NOMO-1 (cell line): Measurements from ENCODE around the gene SERTAD2.
A peak's percentile ranks its signal among the peaks of the same experiment; 100 is the strongest.

ENCODE experiments used
- DNase-seq, 2 experiments: peaks; one replicate each; lab custom pipeline; 2025; ENCODE audit not compliant: unreplicated experiment in 2 of 2; lab: John Stamatoyannopoulos, UW

SERTAD2 gene, protein sequence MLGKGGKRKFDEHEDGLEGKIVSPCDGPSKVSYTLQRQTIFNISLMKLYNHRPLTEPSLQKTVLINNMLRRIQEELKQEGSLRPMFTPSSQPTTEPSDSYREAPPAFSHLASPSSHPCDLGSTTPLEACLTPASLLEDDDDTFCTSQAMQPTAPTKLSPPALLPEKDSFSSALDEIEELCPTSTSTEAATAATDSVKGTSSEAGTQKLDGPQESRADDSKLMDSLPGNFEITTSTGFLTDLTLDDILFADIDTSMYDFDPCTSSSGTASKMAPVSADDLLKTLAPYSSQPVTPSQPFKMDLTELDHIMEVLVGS

DNA sequence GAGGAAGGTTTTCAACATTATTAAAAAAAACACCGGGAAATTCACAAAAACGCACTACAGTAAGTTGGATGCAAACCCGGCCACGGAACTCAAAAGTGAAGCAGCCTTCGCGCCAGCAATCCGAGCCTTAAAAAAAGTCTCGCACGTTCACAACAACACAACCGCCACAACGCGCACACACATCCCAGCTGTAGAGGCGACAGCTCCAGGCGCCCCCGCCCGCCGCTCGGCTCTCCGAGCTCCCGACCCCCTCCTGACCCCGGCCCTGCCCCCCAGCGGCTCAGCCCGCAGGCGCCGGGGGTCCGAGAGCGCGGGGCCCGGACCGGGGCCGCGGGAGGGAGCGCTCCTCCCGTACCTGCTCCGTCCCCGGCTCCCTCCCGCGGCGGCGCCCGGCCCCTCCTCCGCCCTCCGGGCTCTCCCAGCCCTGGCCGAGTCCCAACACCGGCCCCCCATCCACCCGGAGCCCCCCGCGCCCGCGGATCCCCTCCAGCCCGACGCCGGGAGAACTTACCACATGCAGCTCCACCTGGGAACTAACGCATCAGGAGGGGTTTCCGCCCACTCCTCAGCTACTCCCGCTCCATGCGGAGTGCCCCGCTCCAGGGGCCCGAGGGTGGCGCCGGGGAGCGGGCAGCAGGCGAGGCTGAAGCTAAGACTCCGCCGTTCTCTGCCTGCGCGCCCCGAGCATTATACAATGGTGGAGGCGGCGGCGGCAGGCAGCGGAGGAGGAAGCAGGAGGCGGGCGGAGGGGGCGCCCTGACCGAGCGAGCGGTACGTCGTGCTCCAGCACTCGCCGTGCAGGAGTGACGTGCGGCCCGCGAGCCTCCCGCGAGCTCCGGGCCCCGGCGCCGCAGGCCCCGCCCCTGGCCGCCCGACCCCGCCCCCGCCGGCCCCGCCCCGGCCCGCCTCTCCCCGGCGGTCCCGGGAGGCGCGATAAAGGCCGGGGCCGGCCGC is at the start of gene SERTAD2:
TSS of gene SERTAD2 (minus strand) at position 805 of the 954 bp plus-strand sequence. CDS start 17,042 bp downstream, outside the sequence.
- peak; percentile 84 to 87 for DNase-seq

DNA sequence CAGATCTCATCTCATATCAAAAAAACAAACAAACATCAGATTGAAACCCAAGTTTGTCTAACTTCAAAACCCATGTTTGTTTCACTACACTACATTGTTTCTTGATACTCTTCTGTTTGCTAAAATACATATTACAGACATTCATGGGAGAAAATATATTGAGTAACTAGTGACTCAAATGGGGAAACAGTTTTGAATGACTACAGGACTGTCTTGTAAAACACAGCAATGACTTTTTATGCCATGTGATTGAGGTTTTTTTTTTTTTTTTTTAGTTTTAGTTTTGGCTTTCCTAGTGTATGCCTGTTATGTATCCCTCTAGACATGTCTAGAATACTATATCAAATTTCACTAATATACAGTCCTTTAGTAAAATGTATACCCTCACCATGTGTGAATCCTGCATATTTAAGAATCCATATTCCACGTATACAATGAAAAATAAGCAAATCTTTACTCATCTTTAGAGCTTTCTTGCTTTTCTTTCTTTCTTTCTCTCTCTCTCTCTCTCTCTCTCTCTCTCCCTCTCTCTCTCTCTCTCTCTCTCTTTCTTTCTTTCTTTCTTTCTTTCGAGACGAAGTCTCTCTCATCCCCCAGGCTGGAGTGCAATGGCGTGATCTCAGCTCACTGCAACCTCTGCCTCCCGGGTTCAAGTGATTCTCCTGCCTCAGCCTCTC is 46.6 kb upstream of the SERTAD2 start:
- DNase-seq = peak in 1 of 2 experiments; percentile 79

DNA sequence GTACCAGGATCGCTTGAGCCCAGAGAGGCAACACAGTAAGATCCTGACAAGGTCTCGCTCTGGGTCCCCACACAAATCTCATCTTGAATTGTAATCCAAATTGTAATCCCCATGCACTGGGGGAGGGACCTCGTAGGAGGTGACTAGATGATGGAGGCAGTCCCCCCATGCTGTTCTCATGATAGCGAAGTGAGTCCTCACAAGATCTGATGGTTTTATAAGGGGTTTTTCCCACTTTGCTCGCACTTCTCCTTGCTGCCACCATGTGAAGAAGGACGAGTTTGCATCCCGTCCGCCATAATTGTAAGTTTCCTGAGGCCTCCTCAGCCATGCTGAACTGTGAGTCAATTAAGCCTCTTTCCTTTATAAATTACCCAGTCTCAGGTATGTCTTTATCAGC is 46.0 kb upstream of the SERTAD2 start:
- DNase-seq = no peak

DNA sequence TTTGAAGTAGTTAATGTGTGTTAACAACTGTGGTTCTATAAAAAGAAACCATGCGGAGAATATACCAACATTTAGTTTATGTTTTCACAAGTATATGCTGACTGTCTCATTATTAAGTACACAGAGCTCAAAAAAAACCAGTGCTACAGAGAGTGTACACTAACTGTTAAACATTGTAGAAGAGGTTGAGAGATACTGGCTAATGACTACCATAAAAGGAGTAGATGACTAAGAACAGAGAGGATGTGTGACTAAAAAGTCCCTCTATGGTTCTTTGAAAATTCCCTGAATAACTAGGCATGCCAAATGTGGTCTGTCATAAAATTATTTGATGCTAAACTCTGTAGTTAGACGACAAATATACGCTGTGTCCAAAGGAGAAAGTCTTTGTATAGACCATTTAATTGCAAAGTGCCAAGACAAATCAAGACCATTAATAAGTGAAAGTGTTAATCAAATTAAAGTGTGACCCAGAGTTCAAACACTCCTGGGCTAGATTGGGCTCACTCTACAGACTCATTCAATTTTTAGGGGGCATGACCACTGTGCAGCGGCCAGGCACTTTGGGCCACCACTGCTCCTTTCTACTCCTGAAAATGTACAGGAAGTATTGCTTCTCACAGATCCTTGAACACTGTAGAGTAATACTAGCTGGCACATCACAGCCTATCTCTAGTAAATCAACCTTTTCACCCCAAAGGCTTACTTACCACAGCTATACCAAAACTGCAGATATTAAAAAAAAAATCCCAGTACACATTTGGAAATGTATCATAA is 45.1 kb upstream of the SERTAD2 start:
- DNase-seq = no peak

DNA sequence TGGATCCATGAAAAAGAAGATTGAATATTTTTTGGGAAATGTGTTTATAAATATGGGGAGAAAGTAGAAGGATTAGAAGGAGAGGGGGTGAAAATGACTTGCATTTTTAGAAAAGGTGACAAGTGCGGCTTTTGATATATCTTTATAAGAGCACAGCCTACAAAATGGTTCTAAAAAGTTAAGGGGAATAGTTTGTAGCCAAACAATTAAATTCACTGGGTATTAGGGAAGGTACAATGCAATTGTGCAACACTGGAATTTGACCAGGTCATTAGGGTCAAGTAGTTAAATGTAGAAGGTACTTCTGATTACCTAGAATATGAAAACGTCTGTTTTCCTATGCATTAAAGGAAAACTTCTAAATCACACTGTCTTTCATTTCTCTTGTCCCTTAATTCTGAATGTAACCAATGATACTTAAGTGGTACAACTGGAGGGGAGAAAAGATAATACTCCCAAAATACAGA is 44.5 kb upstream of the SERTAD2 start:
- DNase-seq = no peak

DNA sequence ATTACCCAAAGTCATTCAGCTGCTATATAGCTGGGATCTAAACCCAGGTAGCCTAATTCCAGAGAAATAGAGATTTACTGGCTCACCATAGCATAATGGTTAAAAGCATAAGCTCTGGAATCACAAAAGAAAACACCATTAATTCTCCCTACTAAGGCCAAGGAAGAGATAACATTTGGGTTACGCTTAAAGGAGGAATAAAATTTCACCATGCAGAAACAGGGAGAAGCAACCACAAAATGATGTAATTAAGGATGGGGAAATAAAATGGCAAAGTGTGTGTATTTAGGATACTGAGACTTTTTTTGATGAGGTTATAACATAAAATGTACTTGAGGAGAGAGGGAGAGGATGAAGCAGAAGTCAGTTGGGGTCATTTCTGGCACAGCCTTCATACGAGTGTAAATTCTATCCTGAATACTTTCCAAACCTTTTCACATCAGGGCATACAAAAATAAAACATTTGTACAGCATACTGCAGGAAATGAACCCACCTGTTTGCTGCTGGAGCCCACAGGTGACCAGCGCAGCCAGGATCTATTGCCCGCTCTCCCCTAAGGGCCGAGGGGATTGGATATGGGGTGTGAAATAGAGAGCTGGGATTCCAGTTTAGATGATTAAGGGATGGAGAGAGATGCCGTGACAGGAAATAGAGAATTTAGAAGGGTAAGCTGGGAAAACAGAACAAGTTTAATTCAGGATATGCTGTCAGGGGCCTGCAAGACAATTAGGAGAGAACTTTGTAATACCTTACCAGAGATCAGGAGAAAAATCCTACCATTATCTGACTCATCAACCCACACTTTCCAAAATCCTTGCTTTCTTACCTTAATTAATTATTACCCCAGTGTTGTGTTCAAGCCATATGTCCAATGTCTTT is 43.8 kb upstream of the SERTAD2 start:
- no peak for DNase-seq

DNA sequence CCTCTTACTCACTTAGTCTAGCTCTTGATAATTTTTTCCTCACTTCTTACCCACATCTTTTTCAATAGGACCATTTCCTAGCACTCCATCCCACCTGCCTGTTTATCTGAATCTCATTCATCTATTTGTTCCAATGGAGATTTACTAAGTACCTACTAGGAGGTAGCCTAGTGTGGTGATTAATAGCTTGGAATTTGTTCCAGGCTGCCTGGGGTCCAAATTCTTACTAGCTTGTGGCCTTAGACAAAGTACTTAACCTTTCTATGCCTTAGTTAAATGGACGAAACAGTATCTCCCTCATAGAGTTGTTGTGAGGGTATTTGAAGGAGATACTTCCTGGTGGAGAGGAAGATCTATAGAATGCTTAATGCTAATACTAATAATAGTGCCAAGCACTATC is 42.9 kb upstream of the SERTAD2 start:
- DNase-seq = no peak

DNA sequence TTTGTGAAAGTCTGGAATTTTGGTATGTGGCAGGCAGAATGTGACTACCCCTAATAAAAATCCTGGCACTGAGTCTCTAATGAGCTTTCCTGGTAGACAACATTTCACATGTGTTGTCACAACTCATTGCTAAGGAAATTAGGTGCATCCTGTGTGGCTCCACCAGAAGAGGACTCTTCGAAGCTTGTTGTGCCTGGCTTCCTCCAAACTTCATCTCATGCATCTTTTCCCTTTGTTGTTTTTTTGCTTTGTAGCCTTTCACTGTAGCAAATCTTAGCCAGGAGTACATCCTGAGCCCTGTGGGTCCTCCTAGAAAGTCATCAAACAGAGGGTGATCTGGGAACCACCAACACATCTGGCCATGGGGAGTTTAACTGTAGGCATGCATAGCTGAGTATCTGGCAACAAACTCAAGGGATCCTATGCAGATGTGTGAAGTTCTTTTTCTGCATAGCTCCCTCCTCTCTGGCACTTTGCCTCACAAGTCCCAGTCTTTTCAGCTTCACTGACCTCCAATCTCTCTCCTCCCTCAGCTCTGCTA is 42.1 kb upstream of the SERTAD2 start:
- DNase-seq = no peak

DNA sequence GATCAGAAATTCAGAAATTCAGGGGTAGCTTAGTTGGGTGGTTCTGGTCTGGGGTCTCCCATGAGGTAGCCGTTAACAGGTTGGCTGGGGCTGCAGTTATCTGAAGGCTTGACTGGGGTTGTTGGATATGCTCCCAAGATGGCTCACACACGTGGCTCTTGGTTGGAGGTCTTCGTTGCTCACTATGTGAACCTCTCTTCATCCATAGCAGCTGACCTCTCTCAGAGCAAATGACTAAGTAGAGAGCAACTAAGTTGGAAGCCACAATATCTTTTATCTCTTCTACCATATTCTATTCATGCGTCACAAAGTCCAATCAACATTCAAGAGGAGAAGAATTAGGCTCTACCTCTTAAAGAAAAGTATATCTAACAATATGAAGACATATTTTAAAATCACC is 38.7 kb upstream of the SERTAD2 start:
- DNase-seq = no peak

DNA sequence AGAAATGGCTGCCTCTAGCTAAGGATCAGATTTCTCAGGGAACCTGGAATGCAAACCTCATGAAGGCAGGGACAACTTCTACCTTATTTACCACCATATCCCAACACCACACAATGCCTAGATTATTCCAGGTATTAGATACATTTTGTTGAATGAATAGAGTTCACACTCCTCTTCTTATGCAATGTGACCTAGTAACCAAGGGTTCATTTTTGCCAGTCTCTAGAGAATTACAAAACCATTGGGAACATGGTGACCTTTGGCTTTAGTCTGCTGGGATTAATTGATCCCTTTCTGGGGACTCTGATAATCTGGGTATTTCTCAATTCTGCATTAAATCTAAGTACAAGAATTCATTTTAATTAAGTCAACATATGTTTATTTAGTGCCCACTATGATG is 35.2 kb upstream of the SERTAD2 start:
- DNase-seq = no peak

DNA sequence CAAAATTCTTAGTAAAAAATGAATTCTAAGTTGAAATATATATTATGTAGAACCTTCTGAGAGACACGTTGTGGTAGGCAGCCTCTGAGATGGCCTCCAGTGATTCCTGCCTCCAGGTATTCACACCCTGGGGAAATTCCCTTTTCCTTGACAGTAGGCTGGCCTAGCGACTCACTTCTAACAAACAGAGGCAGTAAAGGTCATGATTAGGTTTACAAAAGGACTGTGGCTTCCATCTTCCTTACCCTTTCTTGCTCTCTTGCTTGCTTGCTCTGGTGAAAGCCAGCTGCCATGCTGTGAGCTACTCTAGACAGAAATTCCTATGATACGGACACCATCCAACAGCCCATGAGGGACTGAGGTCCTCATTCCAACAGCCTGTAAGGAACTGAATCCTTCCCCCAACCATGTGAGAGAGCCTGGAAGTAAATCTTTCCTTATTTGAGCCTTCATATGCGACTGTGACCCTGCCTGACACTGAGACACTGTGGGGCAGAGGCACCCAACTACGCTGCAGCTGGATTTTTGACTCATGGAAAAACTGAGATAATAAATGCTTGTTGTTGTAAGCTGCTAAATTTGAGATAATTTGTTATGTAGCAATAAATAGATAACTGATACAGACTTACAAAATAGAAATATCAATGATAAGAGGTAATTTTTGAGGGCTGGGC is 32.7 kb upstream of the SERTAD2 start:
- DNase-seq = no peak

DNA sequence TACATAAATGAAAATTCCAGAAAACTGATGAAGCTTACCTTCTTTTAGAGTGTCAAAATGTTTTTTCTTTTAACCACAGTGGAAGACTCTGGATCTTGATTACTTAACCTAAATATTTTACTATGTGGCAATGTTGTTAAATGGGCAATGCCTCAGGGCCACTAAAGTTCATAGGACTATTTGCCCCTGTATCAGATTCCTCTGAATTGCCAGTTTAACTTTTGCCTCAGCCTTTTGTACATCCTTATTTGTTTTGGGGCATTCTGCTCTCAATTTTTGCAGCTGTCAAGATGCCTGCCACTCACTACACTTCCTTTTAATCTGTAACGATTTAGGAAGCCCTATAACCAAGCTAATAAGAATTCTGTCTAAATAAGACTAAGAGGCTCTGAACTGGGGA is 31.7 kb upstream of the SERTAD2 start:
- peak; percentile 75 to 79 for DNase-seq

DNA sequence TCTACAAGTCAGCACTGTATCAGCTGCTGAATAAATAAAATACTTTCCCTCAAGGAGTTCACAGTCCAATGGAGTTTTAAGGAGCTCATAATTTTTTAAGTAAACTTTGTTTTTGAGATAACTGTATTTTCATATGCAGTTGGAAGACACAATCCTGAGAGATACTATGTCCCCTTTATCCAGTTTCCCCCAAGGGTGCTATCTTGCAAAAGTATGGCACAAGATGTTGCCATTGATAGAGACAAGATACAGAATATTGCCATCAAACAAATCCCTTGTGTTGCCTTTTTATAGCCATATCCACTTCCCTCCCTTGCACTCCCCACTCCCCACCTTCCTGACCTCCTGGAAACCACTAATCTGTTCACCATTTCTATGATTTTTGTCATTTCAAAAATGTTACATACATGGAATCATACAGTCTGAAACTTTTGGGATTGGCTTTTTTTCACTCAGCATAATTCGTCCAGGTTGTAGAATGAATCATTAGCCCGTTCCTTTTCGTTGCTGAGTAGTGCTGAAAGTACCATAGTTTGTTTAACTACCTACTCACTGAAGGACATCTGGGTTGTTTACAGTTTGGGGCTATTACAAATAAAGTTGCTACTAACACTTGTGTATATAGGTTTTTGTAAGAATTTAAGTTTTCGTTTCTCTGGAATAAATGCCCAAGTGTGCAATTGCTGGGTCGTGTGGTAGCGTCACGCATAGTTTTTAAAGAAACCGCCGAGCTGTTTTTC is 30.2 kb upstream of the SERTAD2 start:
- DNase-seq = no peak

DNA sequence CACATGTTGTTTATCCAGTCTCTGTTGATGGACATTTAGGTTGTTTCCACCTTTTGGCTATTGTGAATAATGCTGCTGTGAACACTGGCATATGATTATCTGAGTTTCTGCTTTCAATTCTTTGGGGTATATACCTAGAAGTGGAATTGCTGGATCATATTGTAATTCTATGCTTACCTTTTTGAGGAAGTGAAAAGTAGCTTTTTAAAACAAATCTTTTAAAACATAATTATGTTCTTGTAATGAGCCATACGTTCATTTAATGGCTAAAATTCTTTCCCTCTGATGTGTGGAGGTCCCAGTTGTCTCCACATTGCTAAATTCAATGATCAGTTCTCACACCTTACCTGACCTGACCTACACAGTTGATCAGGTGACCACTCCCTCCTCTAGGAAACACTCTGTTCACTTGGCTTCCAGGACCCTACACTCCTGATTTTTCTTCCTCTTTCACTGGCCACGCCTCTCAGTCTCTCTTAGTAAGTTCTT is 27.8 kb upstream of the SERTAD2 start:
- DNase-seq = peak; percentile 62 to 63

DNA sequence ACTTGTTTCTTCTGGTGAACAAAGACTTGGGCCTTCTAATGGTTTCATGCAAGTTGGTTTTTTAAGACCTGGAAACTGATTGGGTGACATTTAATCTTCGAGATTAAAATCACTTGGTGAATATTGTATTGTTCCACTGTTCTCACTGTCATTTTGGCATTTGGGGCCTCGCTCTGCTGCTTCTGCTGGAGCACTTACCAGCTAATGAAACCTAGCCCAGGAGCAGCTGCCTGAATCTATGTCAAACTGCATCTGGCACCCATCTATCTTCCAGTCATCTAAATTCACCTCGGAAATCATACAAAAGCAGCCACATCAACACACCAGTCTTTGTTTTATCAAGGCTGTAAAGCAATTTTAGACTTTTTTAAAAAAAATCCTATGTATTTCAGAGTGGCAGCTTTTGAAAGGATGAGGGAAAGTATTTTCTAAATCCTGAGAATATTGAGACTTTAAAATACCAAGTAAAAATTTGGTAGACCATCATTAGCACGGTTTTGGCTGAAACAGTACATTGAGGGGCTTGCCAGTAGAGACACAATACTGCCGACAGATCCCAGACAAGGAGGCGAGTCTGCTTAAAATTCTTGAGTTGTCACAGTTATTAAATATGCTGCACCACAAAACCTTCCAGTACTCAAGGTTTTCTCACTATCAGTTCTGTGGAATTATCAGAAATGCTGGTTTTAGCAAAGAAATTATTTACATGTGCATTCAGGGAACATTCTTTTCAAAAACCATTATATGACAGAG is 26.1 kb upstream of the SERTAD2 start:
- no peak for DNase-seq

DNA sequence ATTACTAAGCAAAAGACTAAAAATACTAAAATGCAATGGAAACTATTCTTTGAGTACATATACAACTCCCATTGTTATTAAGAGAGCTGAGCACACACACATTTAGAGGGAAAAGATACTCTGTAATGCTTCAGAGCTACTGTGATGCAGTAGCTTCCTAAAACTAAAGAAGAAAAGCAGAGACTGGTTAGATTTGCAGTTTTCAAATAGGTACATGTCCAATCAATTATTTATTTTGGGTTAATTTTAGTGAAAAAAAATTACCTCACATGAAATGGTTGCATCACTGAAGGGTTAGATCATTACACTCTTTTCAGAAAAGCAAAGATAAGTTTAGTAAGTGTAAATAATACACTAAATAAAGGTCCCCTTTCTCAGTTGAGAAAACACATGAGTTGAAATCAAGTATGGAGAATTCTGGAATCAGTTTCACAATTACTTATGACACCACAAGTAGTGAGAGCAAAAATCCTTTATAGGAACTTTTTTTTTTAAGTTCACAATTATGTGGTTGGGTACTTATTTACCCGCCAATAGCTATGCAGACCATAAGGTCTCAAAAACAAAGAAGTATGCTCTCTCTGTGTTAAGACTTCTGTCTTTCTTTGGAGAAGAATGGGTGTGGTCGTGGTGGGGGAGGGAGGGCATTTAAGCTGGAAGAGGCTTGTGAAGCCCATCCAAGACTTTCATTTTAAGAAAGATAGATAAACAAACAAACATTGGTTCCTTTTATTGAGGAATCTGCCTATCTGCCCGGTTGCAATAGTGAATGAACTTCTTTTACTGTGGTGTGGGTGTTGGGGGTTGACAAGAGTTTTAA is 25.3 kb upstream of the SERTAD2 start:
- peak; percentile 49 to 70 for DNase-seq
